Activated CD4-positive, alpha-beta T cell treated with anti-CD3 and anti-CD28 coated beads, Interleukin-2, amount 50 U/mL, for 48 hours (primary cell): Measurements from ENCODE around the gene CLK2.

ENCODE experiments used
- DNase-seq, 2 experiments: peaks; one replicate each; pipeline ENCODE4 v3.0.0-alpha.2; 2020

The CLK2 gene

GRCh38 chr1:155273343-155274245 is at the start of gene CLK2:
TSS of gene CLK2 (minus strand) at chr1:155273504. CDS start at chr1:155270977, 2,527 bp downstream.
- DNase-seq, result peak; percentile 97 to 98

GRCh38 chr1:155322571-155322952 is 49.3 kb upstream of the CLK2 start:
- peak in 1 of 2 experiments; percentile 22 for DNase-seq

GRCh38 chr1:155321639-155322503 is 48.6 kb upstream of the CLK2 start:
- DNase-seq, result no peak

GRCh38 chr1:155320661-155321617 is 47.6 kb upstream of the CLK2 start, which contains the start of gene RUSC1:
TSS of gene RUSC1 (plus strand) at chr1:155320894. CDS start at chr1:155321774, 880 bp downstream.
- peak; percentile 77 to 82 for DNase-seq

- DNase-seq, result peak in 1 of 2 experiments; percentile 13
Measured at GRCh38 chr1:155320252-155320651, 46.9 kb upstream of the CLK2 start.

- no peak for DNase-seq
Measured at GRCh38 chr1:155319536-155319935, 46.2 kb upstream of the CLK2 start.

GRCh38 chr1:155318082-155318481 is 44.8 kb upstream of the CLK2 start:
- DNase-seq, result no peak

GRCh38 chr1:155316922-155317321 is 43.6 kb upstream of the CLK2 start:
- DNase-seq, result no peak

- no peak for DNase-seq
Measured at GRCh38 chr1:155313261-155313660, 40.0 kb upstream of the CLK2 start.

GRCh38 chr1:155309423-155310021 is 36.2 kb upstream of the CLK2 start:
- no peak for DNase-seq

GRCh38 chr1:155308493-155309422 is 35.5 kb upstream of the CLK2 start, which contains the start of gene FDPS:
TSS of gene FDPS (plus strand) at chr1:155308866. CDS start at chr1:155309790, 924 bp downstream.
- peak; percentile 96 to 98 for DNase-seq

- DNase-seq, result no peak
Measured at GRCh38 chr1:155307247-155307740, 34.0 kb upstream of the CLK2 start.

- no peak for DNase-seq
Measured at GRCh38 chr1:155305881-155306391, 32.6 kb upstream of the CLK2 start.

GRCh38 chr1:155304558-155305063 is 31.3 kb upstream of the CLK2 start:
- DNase-seq, result no peak

GRCh38 chr1:155301342-155301841 is 28.1 kb upstream of the CLK2 start, which contains the start of gene PKLR:
TSS of gene PKLR (minus strand) at chr1:155301438. CDS start at chr1:155301395, 43 bp downstream.
- no peak for DNase-seq

- DNase-seq, result no peak
Measured at GRCh38 chr1:155300553-155301329, 27.4 kb upstream of the CLK2 start.

- DNase-seq, result no peak
Measured at GRCh38 chr1:155300024-155300423, 26.7 kb upstream of the CLK2 start.

- DNase-seq, result no peak
Measured at GRCh38 chr1:155297384-155297783, 24.1 kb upstream of the CLK2 start.

- no peak for DNase-seq
Measured at GRCh38 chr1:155296661-155297060, 23.4 kb upstream of the CLK2 start.
